GM18873 (cell line): ENCODE data around the gene SPATA13.
"Not testable (repeated sequence)": the region's sequence is repeated elsewhere in the genome, so short reads cannot be mapped to it uniquely, and the experiment has no call there.

ENCODE experiments used
- ATAC-seq: cut with Tn5 transposase; IDR thresholded peaks from one replicate; pipeline ENCODE4 v1.9.1; 2021; ENCODE audit warnings: mild to moderate bottlenecking, moderate library complexity, moderate number of reproducible peaks; ENCODE audit not compliant: unreplicated experiment, low FRiP score

The SPATA13 gene

DNA sequence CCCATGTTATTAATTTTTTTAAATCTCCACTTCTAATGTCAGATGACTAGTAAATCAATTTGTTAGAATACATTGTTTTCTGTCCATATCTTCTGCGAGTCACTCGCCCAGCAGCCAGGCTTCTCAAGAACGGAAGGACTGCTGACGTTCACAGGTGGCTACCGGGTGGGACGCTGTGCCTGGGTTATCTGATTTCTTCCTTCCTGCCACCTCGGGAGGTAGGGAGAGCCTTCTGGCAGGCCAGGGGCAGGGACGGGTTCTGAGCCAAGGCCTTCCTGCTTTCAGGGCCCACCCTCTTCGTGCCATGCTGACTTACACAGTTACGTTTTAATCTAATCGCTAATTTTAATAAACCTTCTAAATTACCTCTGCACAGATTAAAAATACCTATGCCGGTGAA is 140.9 kb downstream of the SPATA13 start:
- no peak for ATAC-seq

DNA sequence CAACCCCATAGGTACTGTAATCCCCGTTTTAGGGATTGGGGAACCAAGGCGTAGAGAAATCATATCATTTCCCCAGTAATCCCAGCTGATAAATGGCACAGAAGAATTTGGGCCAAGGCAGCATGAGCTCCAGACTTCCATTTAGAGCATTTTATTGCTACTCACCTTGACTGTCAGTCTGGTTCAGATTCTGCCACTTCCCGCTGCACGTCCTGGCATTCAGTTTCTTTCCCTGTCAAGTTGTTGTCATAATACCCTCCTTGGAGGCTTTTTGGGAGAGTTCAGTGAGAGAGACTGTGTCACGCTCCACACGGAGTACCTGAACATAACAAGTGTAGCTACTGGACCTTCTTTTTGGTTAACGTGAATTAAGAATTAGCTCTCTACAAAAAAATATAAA is 141.4 kb downstream of the SPATA13 start:
- no peak for ATAC-seq

DNA sequence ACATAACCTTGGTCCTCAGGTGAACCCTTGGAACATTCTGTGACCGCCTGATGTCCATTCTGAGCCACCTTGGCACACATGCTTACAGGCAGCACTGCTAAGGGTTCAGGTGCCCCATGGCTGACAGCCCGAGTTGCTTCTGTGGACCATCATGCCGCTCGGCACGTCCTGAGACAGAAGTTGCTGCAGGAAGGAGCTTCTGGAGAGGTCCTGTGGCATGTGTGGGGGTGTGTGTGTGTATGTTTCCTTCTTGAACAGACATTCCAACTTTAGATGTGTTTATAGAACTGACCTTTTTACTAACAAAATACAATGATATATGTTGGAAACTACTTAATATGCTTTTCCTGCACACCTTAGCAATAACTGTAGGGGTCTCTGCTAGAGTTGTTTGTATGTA is 144.1 kb downstream of the SPATA13 start:
- ATAC-seq: no peak

DNA sequence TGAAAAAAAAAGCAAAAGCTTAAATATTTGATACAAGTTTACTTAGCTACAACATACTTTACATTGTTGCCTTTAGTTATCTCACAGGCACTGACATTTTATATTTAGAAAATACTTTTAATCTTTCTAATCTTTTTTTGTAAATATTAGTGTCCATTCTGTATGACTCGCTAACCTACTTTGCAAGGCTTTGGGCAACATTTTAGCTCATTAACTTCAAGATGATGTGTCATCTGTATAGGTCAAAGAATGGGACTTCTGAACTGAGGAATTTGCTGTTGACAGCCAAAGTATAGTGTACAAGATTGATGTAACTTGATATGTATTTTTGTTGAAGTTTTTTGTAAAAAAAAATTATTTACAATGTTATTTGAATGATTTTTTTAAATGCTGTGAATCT is 146.1 kb downstream of the SPATA13 start:
- ATAC-seq: no peak

DNA sequence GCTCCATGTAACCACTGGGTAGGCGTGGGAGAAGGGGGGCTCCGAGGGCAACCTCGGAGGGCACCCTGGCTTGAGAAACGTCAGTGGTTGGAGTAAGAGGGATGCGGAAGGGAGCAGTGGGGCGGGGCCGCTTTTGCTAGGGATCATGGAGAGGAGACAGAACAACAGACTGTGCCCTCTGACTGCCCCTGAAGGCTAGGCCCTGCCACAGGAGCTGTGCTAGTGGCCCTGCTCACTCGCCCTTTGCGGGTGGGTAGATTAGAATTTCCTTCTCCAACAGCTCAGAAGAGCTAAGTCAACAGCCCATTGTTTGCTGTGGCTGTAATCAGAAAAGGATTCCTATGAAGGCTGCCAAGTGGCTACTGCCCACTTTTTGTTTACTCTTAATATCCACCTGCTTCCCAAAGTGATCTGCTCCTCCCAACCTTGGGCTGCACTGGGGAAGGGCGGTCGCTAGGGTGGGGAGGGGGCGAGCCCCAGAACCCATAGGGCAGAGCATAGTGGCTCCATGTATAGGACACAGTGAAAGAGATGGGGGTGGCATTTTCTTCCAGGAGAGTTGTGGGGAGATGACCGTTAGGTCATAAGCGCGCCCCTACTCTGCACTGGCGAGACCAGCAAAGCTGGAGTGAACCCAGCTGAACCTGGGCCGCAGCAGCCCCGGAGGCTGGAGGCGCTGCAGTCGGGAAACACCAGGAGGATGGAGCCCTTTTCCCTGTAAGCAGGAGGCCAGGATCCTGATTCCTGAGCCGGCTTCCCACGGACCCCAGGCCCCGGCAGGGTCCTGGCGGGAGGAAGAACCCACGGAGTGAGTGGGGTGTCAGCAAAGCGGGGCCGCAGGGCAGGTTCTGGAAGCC is 146.9 kb downstream of the SPATA13 start:
- no peak for ATAC-seq

DNA sequence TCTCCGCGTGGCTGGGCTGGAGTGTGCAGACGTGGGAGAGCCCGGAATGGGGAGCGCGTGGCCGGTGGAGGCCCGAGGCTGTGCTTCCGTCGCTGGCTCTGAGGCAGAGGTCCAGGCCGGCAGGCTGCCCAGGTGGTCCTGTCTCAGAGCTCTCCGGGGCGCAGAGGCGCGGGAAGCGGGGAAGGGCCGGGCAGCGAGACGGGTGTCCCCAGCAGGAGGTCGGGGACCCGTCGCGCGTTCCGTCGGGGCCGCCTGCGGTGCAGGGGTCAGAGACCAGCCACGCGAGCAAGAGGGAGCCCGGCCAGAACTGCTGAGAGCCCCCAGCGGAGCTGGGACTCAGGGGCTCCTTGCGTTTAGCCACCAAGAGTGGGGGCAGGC is 147.5 kb downstream of the SPATA13 start:
- no peak for ATAC-seq

DNA sequence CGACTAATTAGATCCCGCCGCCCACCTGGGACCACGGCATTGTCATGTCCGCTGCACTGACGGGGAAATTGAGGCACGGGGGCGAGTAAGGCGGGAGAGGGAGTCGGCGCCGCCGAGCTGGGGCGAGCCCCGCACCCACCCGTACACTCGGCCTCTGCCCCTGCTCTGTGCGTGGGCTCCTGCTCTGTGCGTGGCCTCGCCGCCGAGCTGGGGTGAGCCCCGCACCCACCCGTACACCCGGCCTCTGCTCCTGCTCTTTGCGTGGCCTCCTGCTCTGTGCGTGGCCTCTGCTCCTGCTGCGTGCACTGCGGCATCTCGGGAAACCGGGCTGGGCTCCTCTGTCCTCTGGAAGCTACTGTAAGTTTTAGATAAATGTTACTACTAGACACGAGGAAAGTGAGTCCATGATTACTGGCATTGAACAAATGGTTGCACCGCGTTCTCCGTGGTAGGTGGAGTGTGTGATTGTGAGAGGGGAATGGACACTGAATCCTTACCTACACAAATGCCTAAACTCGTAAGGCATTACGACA is 148.0 kb downstream of the SPATA13 start:
- no peak for ATAC-seq

DNA sequence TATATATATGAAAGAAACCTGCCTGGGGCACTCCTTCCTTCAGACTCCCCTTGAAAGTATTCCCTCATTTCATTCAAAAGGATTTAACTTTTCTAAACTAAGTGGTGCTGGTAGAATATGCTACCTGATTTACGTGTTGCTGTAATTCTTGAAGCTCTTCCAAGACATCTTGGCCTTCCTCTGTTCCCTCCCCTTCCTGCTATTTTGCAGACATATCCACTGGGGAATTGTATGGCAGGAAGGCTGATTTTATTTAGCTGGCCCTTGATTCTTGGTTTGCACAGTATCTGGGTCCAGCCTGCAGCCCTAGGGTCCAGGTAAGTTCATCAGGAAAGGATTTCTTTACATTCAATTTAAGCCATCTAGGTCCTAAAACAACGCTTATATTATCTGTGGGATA is 148.8 kb downstream of the SPATA13 start, which contains the start of gene C1QTNF9:
Gene C1QTNF9, plus strand, starts transcription at position 281 of the 400 bp plus-strand sequence. CDS start 6,424 bp downstream, outside the sequence.
- ATAC-seq: not testable (repeated sequence)

DNA sequence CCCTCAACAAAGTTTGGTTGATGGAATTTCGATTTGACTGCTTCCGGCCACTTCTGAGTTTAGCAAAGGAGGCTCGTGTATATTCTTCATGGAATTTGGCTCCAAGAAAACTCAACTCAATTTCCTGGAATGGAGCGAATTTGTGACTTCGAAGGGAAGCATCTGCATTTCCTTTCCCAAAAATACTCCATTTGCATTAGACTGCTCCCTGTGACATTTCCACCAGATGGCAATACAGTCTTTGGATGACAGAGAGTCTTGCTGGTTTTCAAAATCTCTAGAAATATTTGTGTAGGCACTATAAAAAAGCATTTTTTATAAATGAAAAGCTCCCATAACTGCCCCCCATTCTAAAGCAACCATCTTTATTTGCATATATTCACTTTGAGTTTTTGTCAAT is 152.9 kb downstream of the SPATA13 start:
- ATAC-seq: no peak

DNA sequence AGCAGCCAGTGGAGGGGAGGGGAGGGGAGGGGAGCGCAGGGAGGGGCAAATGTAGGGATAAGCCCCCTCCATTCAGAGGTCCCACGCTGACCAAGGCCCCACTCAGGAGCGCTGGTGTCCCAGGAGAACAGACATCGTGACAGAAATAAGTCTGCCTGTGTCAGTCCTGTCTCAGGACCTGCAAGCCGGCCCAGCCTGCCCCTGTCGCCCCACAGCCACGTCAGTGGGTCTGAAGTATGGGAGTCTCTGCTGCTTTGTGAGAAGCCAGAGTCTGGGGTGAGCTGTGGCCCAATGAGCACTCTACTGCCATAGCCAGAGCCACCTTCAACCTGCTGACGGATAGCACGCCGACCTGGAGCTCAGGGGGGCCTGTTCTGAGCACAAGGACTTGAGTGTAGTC is 157.3 kb downstream of the SPATA13 start:
- not testable (repeated sequence) for ATAC-seq

DNA sequence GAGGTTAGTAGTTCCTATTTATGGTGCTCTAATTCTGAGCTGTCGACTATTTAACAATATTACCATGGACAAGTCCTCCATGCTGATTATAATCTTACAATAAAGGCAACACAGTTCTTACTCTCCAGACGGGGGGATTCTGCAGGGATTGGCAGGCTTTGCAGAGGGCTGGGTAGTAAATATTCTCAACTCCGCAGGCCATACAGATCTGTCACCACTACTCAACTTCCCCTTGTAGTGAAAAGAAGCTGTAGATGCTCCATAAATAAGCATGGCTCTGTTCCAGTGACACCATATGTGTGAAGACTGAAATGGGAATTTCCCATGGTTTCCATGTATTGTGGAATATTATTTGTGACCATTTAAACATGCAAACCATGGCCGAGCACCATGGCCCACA is 158.4 kb downstream of the SPATA13 start:
- ATAC-seq: not testable (repeated sequence)

DNA sequence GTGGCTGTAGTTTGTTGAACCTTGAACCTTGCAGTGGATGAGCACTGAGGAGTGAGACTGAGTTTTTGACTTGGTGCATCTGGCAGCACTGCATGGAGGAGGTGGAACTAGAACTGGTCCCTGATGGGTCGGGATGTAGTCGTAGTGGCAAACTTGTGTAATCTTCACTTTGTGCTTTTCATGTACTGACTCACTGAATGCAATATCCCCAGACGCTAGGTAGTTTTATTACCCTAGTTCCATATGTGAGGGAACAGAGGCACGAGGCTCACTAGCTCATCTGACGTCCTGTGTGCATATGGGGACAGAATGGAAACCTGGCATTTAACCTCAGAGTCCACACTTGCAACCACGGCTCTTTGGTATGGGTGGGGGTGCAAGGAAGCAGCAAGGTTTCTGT is 159.1 kb downstream of the SPATA13 start:
- not testable (repeated sequence) for ATAC-seq

DNA sequence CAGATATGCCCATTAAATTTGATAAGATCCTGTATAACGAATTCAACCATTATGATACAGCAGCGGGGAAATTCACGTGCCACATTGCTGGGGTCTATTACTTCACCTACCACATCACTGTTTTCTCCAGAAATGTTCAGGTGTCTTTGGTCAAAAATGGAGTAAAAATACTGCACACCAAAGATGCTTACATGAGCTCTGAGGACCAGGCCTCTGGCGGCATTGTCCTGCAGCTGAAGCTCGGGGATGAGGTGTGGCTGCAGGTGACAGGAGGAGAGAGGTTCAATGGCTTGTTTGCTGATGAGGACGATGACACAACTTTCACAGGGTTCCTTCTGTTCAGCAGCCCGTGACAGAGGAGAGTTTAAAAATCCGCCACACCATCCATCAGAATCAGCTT is 160.9 kb downstream of the SPATA13 start:
- ATAC-seq: not testable (repeated sequence)

DNA sequence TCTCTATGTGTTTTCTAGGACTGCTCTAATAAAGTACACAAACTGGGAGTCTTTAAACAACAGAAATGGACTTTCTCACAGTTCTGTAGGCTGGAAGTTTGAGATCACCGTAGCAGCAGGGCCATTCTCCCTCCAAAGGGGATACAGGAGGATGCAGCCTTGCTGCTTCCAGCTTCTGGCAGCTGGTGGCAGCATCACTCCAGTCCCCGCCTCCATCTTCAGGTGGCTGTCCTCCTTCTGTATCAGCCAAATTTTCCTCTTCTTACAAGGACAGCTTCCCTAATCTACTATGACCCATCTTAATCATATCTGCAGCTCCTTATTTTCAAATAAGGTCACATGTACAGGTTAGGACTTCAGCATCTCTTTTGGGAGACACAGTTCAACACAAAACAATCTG is 161.9 kb downstream of the SPATA13 start:
- not testable (repeated sequence) for ATAC-seq

DNA sequence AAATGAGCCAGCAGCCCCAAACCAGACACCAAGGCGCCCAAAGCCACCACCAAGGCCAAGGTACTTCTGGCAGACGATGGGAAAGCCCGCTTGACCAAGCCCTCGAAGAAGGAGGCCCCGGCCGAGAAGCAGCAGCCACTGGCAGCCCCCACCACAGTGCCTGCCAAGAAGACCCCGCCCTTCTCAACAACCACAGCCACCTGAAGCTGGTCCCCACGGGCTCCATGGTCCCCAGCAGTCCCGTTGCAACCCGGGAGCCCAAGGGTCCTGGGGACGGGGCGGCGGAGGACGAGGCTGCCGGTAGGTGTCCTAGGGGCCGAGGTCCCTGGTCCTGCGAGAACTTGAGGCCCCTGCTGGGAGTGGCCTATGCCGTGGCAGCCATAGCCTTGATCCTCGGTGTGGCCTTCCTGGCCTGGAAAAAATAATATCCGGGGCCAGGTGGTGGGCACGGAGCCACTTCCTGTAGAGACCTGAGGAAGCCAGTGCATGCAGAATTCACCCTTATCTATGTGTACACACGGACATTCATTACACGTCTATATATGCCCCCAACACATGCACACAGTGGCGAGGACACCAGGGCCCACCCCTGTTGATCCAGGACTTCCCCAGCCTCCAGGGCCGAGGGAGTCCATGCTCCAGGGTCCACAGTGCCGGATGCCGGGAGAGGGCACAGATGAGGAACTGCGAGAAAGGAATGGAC is 162.7 kb downstream of the SPATA13 start:
- ATAC-seq: no peak

DNA sequence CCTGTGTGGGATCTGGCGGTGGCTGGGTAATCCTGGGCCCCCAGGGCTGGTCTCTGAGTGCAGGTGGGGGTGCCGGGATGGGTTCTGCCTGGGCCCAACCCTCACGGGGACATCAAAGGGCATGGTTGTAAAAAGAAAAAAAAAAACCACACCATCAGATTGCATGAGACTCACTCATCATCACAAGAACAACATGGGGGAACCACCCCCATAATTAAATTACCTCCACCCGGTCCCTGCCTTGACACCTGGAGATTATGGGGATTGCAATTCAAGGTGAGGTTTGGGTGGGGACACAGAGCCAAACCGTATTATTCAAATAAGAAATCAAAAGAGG is 163.2 kb downstream of the SPATA13 start:
- no peak for ATAC-seq

DNA sequence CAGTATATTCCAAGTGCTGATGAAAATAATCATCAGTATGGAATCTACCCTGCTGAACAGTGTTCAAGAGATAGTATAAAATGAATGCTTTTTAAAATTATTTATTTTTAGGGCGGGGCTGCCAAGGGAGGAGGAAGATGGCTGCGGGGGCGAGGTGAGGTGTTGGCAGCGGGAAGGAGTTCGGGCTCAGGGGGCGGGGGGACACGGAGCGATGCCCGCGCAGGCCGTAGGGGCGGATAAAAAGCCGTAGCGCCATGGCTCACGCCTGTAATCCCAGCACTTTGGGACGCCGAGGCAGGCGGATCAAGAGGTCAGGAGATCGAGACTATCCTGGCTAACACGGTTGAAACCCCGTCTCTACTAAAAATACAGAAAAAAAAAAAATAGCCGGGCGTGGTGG is 167.1 kb downstream of the SPATA13 start:
- ATAC-seq: not testable (repeated sequence)

DNA sequence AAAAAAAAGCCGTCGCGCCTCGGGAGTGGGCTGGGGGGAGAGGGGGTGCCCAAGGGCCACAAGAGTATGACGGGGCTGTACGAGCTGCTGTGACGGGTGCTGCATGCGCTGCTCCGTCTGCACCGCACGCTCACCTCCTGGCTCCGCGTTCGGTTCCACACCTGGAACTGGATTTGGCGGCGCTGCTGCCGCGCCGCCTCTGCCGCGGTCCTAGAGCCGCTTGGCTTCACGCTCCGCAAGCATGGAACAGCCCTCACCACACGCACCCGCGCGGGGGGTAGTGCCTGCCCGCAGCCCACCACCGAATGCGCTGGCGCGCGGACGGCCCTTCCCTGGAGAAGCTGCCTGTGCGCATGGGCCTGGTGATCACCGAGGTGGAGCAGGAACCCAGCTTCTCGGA is 167.6 kb downstream of the SPATA13 start:
- no peak for ATAC-seq

DNA sequence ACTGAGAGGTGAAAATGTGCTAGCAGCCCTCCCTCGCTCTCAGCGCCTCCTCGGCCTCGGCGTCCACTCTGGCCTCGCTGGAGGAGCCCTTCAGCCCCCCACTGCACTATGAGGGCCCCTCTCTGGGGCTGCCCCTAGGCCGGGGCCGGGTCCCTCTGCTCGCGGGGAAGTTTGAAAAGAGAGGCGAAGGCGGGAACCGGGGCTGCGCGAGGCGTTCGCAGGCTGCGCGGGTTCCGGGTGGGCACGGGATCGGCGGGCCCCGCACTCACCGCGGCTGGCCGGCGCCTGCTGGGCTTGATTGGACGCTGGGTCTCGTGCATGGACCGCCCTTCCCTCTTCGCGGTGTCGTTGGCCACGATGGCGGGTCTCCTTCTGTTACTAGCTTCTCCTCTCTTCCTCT is 178.2 kb downstream of the SPATA13 start:
- ATAC-seq: no peak

DNA sequence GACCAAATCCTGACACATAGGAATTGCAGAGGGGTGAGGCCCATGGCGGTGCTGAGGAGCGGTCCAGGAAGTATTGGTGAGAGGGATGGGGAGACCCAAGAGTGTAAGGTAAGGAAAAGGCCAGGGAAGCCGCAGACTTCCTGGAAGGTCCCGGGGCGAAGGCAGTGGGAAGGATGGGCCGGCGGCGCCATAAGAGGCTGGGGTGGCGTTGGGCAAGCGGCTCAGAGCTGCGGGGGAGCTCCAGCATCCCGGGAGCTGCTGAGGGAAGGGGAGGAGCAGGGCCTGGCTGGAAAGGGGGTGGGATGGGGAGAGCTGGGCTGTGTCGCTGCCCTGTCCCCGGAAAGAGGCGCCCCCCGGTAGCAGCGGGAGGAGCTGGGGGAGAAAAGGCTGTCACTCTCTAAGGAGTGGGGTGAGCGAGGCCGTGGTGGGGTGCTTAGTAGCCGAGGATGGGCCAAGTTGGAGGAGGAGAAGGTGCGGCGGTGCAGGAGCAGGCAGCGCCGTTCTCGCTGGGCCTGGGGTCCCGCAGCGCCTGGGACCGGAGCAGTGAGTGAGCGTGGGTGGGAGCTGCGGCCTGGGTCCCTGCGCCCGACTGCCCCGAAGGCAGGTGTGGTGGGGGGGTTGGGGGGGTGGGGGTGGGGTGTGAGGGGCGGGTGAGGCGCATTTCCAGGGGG is 179.6 kb downstream of the SPATA13 start:
- no peak for ATAC-seq

DNA sequence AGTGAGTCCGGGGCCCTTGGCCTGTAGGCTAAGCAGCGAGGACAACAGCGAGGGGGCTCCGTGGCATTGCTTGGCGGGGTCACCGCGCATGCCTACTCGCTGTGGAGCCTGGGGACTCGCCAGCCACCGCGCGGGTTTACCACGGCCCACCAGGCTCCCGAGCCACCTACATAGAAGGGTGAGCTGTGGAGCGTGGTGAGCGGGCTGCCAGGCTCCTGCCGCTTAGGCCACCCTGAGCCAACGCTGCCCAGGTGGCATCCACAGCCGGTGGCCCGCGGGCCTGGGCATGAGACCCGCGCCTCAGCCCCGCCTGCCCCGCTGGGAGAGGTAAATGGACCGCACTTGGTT is 180.1 kb downstream of the SPATA13 start:
- ATAC-seq: no peak
